Measurements from ENCODE around the gene SLBP.
A peak's percentile ranks its signal among the peaks of the same experiment; 100 is the strongest.

The SLBP gene

GRCh38 chr4:1712216-1713002 is at the start of gene SLBP:
Gene SLBP, minus strand, starts transcription at chr4:1712319. Its CDS starts 131 bp downstream, at chr4:1712188.
- peak; percentile 94 for DNase-seq

- no peak for DNase-seq
Observed at GRCh38 chr4:1761130-1761689, 49.1 kb upstream of the SLBP start.

GRCh38 chr4:1760521-1761071 is 48.5 kb upstream of the SLBP start:
- no peak for DNase-seq

GRCh38 chr4:1759818-1760223 is 47.7 kb upstream of the SLBP start:
- DNase-seq, result no peak

- no peak for DNase-seq
Observed at GRCh38 chr4:1759170-1759817, 47.2 kb upstream of the SLBP start.

GRCh38 chr4:1758306-1759121 is 46.4 kb upstream of the SLBP start:
- DNase-seq, result no peak

- no peak for DNase-seq
Observed at GRCh38 chr4:1757836-1758235, 45.7 kb upstream of the SLBP start.

- DNase-seq, result peak; percentile 27
Observed at GRCh38 chr4:1756893-1757779, 45.0 kb upstream of the SLBP start.

GRCh38 chr4:1756079-1756478 is 44.0 kb upstream of the SLBP start:
- peak; percentile 41 for DNase-seq

GRCh38 chr4:1755297-1755696 is 43.2 kb upstream of the SLBP start:
- DNase-seq, result peak; percentile 44

GRCh38 chr4:1754336-1754735 is 42.2 kb upstream of the SLBP start:
- DNase-seq, result peak; percentile 39

- peak; percentile 22 for DNase-seq
Observed at GRCh38 chr4:1753697-1754311, 41.7 kb upstream of the SLBP start.

- DNase-seq, result no peak
Observed at GRCh38 chr4:1753294-1753696, 41.2 kb upstream of the SLBP start.

- peak; percentile 52 for DNase-seq
Observed at GRCh38 chr4:1752284-1753041, 40.3 kb upstream of the SLBP start.

- peak; percentile 41 for DNase-seq
Observed at GRCh38 chr4:1751919-1752283, 39.8 kb upstream of the SLBP start.

- DNase-seq, result peak; percentile 23
Observed at GRCh38 chr4:1751155-1751918, 39.2 kb upstream of the SLBP start.

- no peak for DNase-seq
Observed at GRCh38 chr4:1750381-1751154, 38.4 kb upstream of the SLBP start.

GRCh38 chr4:1749826-1750225 is 37.7 kb upstream of the SLBP start:
- peak; percentile 25 for DNase-seq

- DNase-seq, result peak; percentile 20
Observed at GRCh38 chr4:1749370-1749769, 37.3 kb upstream of the SLBP start.
